Left ventricle myocardium inferior (tissue), 1 donor: ENCODE measurements around the gene URM1. TPM values are rescaled to one million over a fixed set of nuclear protein-coding genes. Genes with fewer than 3 reads are reported as not detected.

Experiments
- DNase-seq: peaks from one replicate; pipeline ENCODE4 v3.0.0-alpha.2; 2020
- H3K27ac ChIP-seq: fragments of 200-600 bp; replicated peaks from 2 replicates; pipeline ENCODE4 v1.8.0; 2021
- H3K27me3 ChIP-seq: fragments of 200-600 bp; 2 replicates; pipeline ENCODE4 v1.8.0; 2021; ENCODE audit warnings: low read depth
- H3K36me3 ChIP-seq: fragments of 200-600 bp; 2 replicates; pipeline ENCODE4 v1.8.0; 2021
- H3K4me1 ChIP-seq: fragments of 200-600 bp; 2 replicates; pipeline ENCODE4 v1.8.0; 2021
- H3K4me3 ChIP-seq: fragments of 200-600 bp; 2 replicates; pipeline ENCODE4 v1.8.0; 2021; ENCODE audit warnings: mild to moderate bottlenecking, moderate library complexity
- H3K9me3 ChIP-seq: fragments of 200-600 bp; replicated peaks from 2 replicates; pipeline ENCODE4 v1.8.0; 2021
- intact Hi-C: fragments of 100-400 bp; cut with micrococcal nuclease; formaldehyde crosslinking; loops from one replicate; pipeline ENCODE4 v1.11.0; 2022
- total RNA-seq: library from RNA; stranded (reverse); fragmentation: NEBNext Ultra II Directional; extraction: Animal tissue kit (Norgen Biotek cat#: 25700); gene quantifications from one replicate; pipeline ENCODE4 v1.2.1, GENCODE V29; 2021
- TF ChIP-seq, protein P1 (sequence below): fragments of 200-600 bp; IDR thresholded peaks from 2 replicates; pipeline ENCODE4 v1.8.0; 2021; ENCODE audit warnings: antibody characterized with exemption, mild to moderate bottlenecking, borderline replicate concordance
- donor health status: DM: no; HTN: yes; CAD: no; lungs with severe emphysema.

Gene URM1
- total RNA-seq, 1 donor from 2014 or later, result 57.0 TPM

DNA sequence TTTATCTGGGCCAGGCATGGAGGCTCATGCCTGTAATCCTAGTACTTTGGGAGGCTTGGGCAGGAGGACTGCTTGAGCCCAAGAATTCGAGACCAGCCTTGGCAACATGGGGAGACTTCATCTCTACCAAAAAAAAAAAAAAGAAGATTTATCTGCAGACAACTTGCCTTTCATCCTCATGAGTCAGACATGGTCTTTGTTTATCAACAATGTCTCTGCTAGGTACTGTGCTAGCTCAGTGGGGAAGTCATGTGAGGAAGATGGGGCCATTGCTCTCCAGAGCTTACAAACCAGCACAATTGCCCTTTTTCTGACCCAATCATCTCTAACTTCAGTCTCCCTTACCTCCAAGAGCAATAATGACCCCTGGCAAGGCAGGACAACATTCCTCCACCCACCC lies 1.6 kb downstream of the URM1 start:
- intact Hi-C loops, result no loop called here
- DNase-seq, result no peak
- Histone ChIP-seq H3K27me3 (no peaks in the 10 kb centered on the region), H3K27ac (peak overlapping the region; percentile 98), H3K9me3 (no peaks in the 10 kb centered on the region), H3K4me3 (no peak overlapping the region), H3K4me1 (peaks cover 33% of the 10 kb centered on the region), H3K36me3 (peaks cover 2% of the 10 kb centered on the region)
- TF ChIP-seq, protein P1, sequence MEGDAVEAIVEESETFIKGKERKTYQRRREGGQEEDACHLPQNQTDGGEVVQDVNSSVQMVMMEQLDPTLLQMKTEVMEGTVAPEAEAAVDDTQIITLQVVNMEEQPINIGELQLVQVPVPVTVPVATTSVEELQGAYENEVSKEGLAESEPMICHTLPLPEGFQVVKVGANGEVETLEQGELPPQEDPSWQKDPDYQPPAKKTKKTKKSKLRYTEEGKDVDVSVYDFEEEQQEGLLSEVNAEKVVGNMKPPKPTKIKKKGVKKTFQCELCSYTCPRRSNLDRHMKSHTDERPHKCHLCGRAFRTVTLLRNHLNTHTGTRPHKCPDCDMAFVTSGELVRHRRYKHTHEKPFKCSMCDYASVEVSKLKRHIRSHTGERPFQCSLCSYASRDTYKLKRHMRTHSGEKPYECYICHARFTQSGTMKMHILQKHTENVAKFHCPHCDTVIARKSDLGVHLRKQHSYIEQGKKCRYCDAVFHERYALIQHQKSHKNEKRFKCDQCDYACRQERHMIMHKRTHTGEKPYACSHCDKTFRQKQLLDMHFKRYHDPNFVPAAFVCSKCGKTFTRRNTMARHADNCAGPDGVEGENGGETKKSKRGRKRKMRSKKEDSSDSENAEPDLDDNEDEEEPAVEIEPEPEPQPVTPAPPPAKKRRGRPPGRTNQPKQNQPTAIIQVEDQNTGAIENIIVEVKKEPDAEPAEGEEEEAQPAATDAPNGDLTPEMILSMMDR, result no peak

DNA sequence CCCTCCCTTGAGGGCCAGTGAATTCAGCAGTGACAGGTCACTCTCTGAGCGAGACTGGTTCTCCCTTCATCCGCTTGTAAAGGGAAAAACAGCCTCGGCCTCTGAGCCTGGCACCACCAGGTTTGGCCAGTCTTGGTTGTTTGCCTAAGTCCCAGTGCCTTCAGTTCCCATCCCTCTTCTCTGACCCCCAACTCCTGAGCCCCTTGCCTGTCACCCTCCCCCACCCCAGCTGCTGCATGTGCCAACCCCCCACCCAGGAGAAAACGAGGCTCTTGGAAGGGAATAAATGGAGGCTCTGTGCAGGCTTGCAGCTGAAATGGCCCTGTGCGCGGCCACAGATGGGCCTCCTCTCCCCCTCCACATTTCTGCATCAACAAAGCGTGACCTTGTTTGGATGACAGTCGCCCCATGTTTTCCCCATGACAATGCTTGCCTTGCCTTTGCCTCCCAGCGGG lies 3.1 kb downstream of the URM1 start:
- H3K36me3 ChIP-seq, result peaks cover 17% of the 10 kb centered on the region
- no peak overlapping the region for H3K4me3 ChIP-seq
- DNase-seq, result no peak
- intact Hi-C loops, result no loop called here
- TF ChIP-seq, protein P1, result no peak
- no peak overlapping the region for H3K27ac ChIP-seq
- peaks cover 33% of the 10 kb centered on the region for H3K4me1 ChIP-seq
- no peaks in the 10 kb centered on the region for H3K27me3 ChIP-seq
- no peaks in the 10 kb centered on the region for H3K9me3 ChIP-seq

DNA sequence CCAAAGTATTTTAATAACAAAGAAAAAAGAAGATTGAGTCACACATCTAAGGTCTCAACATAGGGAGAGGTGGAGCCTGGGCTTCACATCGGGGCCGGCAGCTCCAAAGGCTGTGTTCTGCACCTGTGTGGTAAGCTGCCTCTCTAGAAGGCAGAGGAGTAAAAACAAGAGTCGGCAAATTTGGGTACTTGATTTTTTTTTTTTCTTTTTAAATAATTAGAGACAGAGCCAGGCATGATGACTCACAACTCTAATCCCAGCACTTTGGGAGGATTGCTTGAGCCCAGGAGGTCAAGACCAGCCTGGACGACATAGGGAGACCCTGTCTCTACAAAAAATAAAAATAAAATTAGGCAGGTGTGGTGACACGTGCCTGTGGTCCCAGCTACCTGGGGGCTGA lies 4.7 kb downstream of the URM1 start:
- TF ChIP-seq, protein P1, result no peak
- H3K9me3 ChIP-seq, result no peaks in the 10 kb centered on the region
- H3K27ac ChIP-seq, result no peak overlapping the region
- H3K4me1 ChIP-seq, result peaks cover 23% of the 10 kb centered on the region
- H3K36me3 ChIP-seq, result peaks cover 31% of the 10 kb centered on the region
- H3K4me3 ChIP-seq, result no peak overlapping the region
- intact Hi-C loops, result no loop called here
- no peaks in the 10 kb centered on the region for H3K27me3 ChIP-seq
- no peak for DNase-seq

DNA sequence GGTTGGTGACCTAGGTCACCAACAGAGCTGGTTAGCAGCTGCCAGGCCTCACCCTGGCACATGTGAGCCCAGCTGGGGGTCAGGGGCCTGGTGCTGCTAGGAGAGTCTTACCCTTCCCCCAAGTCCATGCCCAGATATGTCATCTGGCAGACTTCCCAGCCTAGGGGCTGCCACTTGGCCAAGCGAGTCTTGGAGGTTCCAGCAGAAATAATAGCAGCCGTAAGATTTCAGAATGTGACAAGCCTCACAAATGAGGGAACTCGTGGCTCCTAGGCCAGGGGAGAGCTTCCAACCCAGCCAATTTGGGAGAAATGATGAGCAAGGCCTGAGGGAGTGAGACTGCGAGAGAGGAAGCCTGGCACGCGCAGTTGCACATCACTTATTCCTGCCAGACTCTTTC lies 11.1 kb downstream of the URM1 start:
- Histone ChIP-seq H3K36me3 (peaks cover 72% of the 10 kb centered on the region), H3K4me3 (no peak overlapping the region), H3K4me1 (peaks cover 7% of the 10 kb centered on the region), H3K9me3 (no peaks in the 10 kb centered on the region), H3K27ac (no peak overlapping the region), H3K27me3 (no peaks in the 10 kb centered on the region)
- TF ChIP-seq, protein P1, result no peak
- DNase-seq, result no peak
- intact Hi-C loops, result no loop called here

DNA sequence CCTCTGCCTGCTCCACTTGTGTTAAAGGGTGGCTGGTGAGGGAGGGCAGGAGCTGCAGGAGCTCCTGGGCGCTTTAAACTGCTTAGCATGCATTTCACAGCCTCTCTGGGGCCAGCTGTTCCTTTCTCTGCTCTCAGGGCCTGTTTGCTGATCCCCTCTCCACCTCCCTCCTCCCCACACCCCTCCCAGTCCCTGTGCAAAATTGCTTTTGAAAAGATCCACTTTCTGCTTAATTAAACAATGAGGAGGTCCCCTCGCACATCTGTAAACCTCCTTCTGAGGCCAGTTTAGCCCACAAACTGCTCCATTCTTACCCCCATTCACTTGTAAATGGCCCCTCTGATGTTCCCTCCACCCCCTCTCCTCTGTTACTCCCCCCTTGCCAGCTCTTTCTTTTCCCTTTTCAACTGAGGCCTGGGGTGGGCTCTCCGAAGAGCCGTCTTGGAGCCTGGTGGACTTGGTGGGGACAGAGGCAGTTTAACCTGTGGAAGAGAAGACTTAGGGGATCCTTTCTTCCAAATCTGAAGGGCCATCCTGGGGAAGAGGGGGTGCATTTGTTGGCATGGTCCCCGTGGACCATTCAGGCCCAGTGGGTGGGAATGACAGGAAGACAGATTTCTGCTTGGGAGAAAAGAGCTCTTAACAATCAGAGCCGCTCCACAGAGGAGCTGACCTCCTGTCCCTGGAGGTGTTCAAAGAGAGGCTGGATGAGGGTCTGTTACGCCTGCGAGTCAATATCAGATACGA lies 12.0 kb downstream of the URM1 start:
- Histone ChIP-seq H3K27ac (no peak overlapping the region), H3K4me3 (no peak overlapping the region), H3K27me3 (no peaks in the 10 kb centered on the region), H3K4me1 (peaks cover 7% of the 10 kb centered on the region), H3K36me3 (peaks cover 75% of the 10 kb centered on the region), H3K9me3 (no peaks in the 10 kb centered on the region)
- intact Hi-C loops, result no loop called here
- TF ChIP-seq, protein P1, result no peak
- DNase-seq, result no peak
